ENCODE data around the gene SHMT2. TPM values are rescaled to one million over a fixed set of nuclear protein-coding genes. Genes with fewer than 3 reads are reported as not detected.

Gene SHMT2
- total RNA-seq, 1 experiment from 2014 or later: 67.1 TPM

GRCh38 chr12:57239587-57240065 is 10.1 kb downstream of the SHMT2 start:
- H3K27me3 ChIP-seq (ENCODE audit: control insufficient read depth, insufficient read depth, low read length): peaks cover 2% of the 10 kb centered on the region; the same call in 1 of the 2 replicates
- ATAC-seq: peak; percentile 3
- DNase-seq (ENCODE audit: low read depth, low spot score): no peak
- no peaks in the 10 kb centered on the region for H3K9me3 ChIP-seq (ENCODE audit: control insufficient read depth, insufficient read depth, low read depth, low read length)
- CTCF ChIA-PET: interaction anchor here (0.6 to 2.7 kb wide), 4 partner anchors 10 to 224 kb away, joined by 3 to 17 read pairs (median 10); partner anchors contain the start of gene SHMT2
- intact Hi-C loops (cut with micrococcal nuclease; ENCODE audit: unreplicated experiment) (loop anchor here (1.0 kb wide), 1 partner anchor 26 kb away; no protein-coding TSS in a partner anchor), in situ Hi-C loops (cut with HindIII; ENCODE audit: low pct_unique_long_range_greater_than_20kb, low sequenced_read_pairs) (no loop called here)
- H3K36me3 ChIP-seq (ENCODE audit: control insufficient read depth, insufficient read depth, low read length): no peaks in the 10 kb centered on the region
- peak overlapping the region; percentile 56 to 67 for H3K4me3 ChIP-seq (ENCODE audit: low read depth in 2 of 2, low read length in 2 of 2)
- TF ChIP-seq TCF7L2 (IDR thresholded peaks at IDR 0.05; ENCODE audit: low read depth, low read length) (no peak), POLR2AphosphoS5 (IDR thresholded peaks at IDR 0.05; ENCODE audit: low read depth, low read length) (no peak), CTCF (IDR thresholded peaks at IDR 0.05) (no peak), SIN3A (IDR thresholded peaks at IDR 0.05; ENCODE audit: borderline replicate concordance, insufficient read depth, low read depth, low read length) (no peak), REST (IDR thresholded peaks at IDR 0.05; ENCODE audit: insufficient read depth in 1 of 2, low read depth in 2 of 2, low read length in 1 of 2) (no peak)
- no TSS peak for BruUV-seq (replicated peaks)
- H3K4me1 ChIP-seq (ENCODE audit: control insufficient read depth, insufficient read depth, low read length): peaks cover 21% of the 10 kb centered on the region
- H3K27ac ChIP-seq (ENCODE audit: low read length): peak overlapping the region; percentile 63; the same call in 1 of the 2 replicates
- POLR2A ChIA-PET: no interaction called here

GRCh38 chr12:57240066-57240921 is 10.8 kb downstream of the SHMT2 start:
- intact Hi-C loops (cut with micrococcal nuclease; ENCODE audit: unreplicated experiment) (no loop called here), in situ Hi-C loops (cut with HindIII; ENCODE audit: low pct_unique_long_range_greater_than_20kb, low sequenced_read_pairs) (no loop called here)
- Histone ChIP-seq H3K4me1 (ENCODE audit: control insufficient read depth, insufficient read depth, low read length) (peaks cover 21% of the 10 kb centered on the region), H3K4me3 (ENCODE audit: low read depth in 2 of 2, low read length in 2 of 2) (peak overlapping the region; percentile 56 to 67), H3K9me3 (ENCODE audit: control insufficient read depth, insufficient read depth, low read depth, low read length) (no peaks in the 10 kb centered on the region), H3K27me3 (ENCODE audit: control insufficient read depth, insufficient read depth, low read length) (peaks cover 2% of the 10 kb centered on the region; the same call in 1 of the 2 replicates), H3K36me3 (ENCODE audit: control insufficient read depth, insufficient read depth, low read length) (no peaks in the 10 kb centered on the region), H3K27ac (ENCODE audit: low read length) (peak overlapping the region; percentile 63; the same call in 1 of the 2 replicates)
- no peak for DNase-seq (ENCODE audit: low read depth, low spot score)
- ChIA-PET POLR2A (no interaction called here), CTCF (interaction anchor here (0.7 to 2.7 kb wide), 8 partner anchors 11 to 61 kb away, joined by 3 to 17 read pairs (median 3); partner anchors contain the start of gene SHMT2)
- ATAC-seq: 0 out of 2 replicates have a peak, but pooled peaks have one; percentile 9
- 0 out of 2 replicates have a peak, but pooled peaks have one; percentile 9 for TF ChIP-seq CTCF (IDR thresholded peaks at IDR 0.05)
- TF ChIP-seq REST (IDR thresholded peaks at IDR 0.05; ENCODE audit: insufficient read depth in 1 of 2, low read depth in 2 of 2, low read length in 1 of 2): no peak
- BruUV-seq (replicated peaks): no TSS peak

Data from Panc1 (cell line).